Activated naive CD4-positive, alpha-beta T cell treated with anti-CD3 and anti-CD28 coated beads, Interleukin-2, amount 10 ng/mL, durations not matched to agents 7 days and 5 days (primary cell): ENCODE results near the gene STX16.

Experiments
- CTCF ChIA-PET: fragments of 350-600 bp; sonication (Branson Sonifier 250); formaldehyde crosslinking; loops from one replicate; lab custom pipeline; 2021; ENCODE audit warnings: antibody characterized with exemption; lab: Charles Lee
- DNase-seq: peaks from one replicate; pipeline ENCODE4 v3.0.0-alpha.2; 2020
- H3K27ac Mint-ChIP-seq: one replicate; pipeline ENCODE4 v1.8.0; 2021; ENCODE audit warnings: mild to moderate bottlenecking, moderate library complexity, mixed read lengths
- H3K27me3 Mint-ChIP-seq: one replicate; pipeline ENCODE4 v1.8.0; 2021; ENCODE audit warnings: mild to moderate bottlenecking, mixed read lengths
- H3K36me3 Mint-ChIP-seq: one replicate; pipeline ENCODE4 v1.8.0; 2021; ENCODE audit warnings: mixed read lengths
- H3K4me1 Mint-ChIP-seq: one replicate; pipeline ENCODE4 v1.8.0; 2021; ENCODE audit warnings: mixed read lengths
- H3K4me3 Mint-ChIP-seq: one replicate; pipeline ENCODE4 v1.8.0; 2021; ENCODE audit warnings: mild to moderate bottlenecking, moderate library complexity, mixed read lengths
- H3K9me3 Mint-ChIP-seq: one replicate; pipeline ENCODE4 v1.8.0; 2021; ENCODE audit warnings: mixed read lengths

Gene STX16

DNA sequence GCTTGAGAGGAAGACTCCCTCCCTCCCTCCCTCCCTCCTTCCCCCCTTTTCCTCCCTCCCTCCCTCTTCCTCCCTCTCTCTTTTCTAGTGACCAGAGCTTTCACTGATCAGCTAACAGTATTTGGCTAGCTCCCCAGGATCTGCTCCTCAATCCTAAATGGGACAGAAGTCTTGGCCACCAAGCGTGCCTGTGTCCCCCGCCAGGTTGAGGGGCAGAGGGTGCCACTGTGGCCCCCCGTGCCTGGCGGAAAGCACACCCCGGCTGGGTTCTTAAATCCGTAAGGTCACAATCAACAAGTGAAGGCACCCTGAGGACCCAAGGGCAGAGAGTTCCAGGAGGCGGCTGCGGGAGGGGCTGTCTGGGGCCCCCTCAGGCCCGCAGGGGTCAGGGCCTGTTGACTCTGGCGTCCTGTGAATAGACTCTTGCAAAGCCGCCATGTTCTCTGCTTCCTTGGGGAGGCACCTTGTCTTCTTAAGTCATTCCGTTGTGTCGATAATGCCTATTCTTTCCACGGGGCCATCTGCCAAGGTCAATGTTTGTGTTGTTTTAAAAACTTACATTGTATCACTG is 38.9 kb upstream of the STX16 start:
- Mint-ChIP-seq H3K36me3 (no peaks in the 10 kb centered on the region), H3K9me3 (no peaks in the 10 kb centered on the region), H3K4me3 (no peak overlapping the region), H3K4me1 (no peaks in the 10 kb centered on the region), H3K27me3 (peaks cover 15% of the 10 kb centered on the region), H3K27ac (no peak overlapping the region)
- CTCF ChIA-PET: interaction anchor here (1.5 kb wide), 1 partner anchor 24 kb away, joined by 3 read pairs; no protein-coding TSS in a partner anchor
- DNase-seq: no peak

- H3K4me1 Mint-ChIP-seq: no peaks in the 10 kb centered on the region
- no peak overlapping the region for H3K27ac Mint-ChIP-seq
- CTCF ChIA-PET: no interaction called here
These were observed 37.8 kb upstream of the STX16 start for GRCh38 chr20:58613061-58613854.

DNA sequence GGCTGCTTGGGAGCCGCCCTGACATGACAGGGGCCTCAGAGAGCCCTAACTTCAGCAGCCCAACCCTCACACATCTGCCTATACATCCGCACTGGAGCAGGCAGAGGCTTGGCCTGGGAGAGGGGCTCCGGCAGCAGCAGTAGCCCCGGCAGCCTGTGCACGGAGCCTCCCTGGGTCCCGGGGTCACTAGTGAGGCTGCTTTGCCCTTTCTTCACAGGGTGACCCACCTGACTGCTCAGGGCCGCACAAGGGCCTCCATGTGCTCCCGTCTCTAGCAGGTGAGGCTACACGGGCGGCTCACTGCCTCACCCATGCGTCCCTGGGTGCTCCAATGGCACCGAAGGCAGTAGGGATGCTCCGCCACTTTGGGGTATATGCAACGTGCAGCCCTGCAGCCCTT is 36.7 kb upstream of the STX16 start:
- no peaks in the 10 kb centered on the region for H3K9me3 Mint-ChIP-seq
- H3K4me3 Mint-ChIP-seq: no peak overlapping the region
- H3K4me1 Mint-ChIP-seq: no peaks in the 10 kb centered on the region
- CTCF ChIA-PET: no interaction called here
- H3K36me3 Mint-ChIP-seq: no peaks in the 10 kb centered on the region
- no peak for DNase-seq
- no peak overlapping the region for H3K27ac Mint-ChIP-seq
- H3K27me3 Mint-ChIP-seq: peaks cover 16% of the 10 kb centered on the region

More at GRCh38 chr20:58613061-58613854, 37.8 kb upstream of the STX16 start:
- no peaks in the 10 kb centered on the region for H3K36me3 Mint-ChIP-seq
- no peaks in the 10 kb centered on the region for H3K9me3 Mint-ChIP-seq
- DNase-seq: no peak
- H3K4me3 Mint-ChIP-seq: no peak overlapping the region
- peaks cover 9% of the 10 kb centered on the region for H3K27me3 Mint-ChIP-seq

- Mint-ChIP-seq H3K9me3 (no peaks in the 10 kb centered on the region), H3K27me3 (peaks cover 23% of the 10 kb centered on the region), H3K36me3 (no peaks in the 10 kb centered on the region), H3K4me1 (no peaks in the 10 kb centered on the region), H3K4me3 (no peak overlapping the region), H3K27ac (no peak overlapping the region)
- no peak for DNase-seq
- CTCF ChIA-PET: no interaction called here
These were observed 35.9 kb upstream of the STX16 start for GRCh38 chr20:58614984-58615760.

DNA sequence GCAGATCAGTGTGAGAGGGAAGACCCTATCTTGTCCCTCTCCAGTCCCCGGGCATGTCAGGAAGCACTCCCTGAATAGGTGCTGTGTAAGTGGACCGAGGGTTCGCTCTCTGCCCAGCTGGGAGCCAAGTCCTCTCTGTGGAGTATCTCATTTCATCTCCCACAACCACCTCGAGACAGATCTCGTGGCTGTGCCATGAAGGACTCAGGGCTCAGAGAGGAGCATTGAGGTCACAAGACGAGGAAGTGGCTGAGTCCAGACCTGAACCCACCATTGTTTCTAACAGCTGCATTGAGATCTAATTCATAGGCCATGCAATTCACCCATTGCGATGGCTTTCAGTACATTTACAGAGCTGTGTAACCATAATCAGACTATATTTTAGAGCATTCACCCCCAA is 34.7 kb upstream of the STX16 start:
- Mint-ChIP-seq H3K27ac (no peak overlapping the region), H3K27me3 (peaks cover 31% of the 10 kb centered on the region), H3K4me1 (no peaks in the 10 kb centered on the region), H3K36me3 (no peaks in the 10 kb centered on the region), H3K9me3 (no peaks in the 10 kb centered on the region), H3K4me3 (no peak overlapping the region)
- no peak for DNase-seq
- CTCF ChIA-PET: no interaction called here

- Mint-ChIP-seq H3K4me3 (no peak overlapping the region), H3K27me3 (peaks cover 38% of the 10 kb centered on the region), H3K27ac (no peak overlapping the region), H3K4me1 (no peaks in the 10 kb centered on the region), H3K9me3 (no peaks in the 10 kb centered on the region), H3K36me3 (no peaks in the 10 kb centered on the region)
- DNase-seq: no peak
- CTCF ChIA-PET: no interaction called here
These were observed 33.9 kb upstream of the STX16 start for GRCh38 chr20:58617158-58617557.

- CTCF ChIA-PET: no interaction called here
- Mint-ChIP-seq H3K36me3 (no peaks in the 10 kb centered on the region), H3K4me1 (no peaks in the 10 kb centered on the region), H3K27me3 (peaks cover 38% of the 10 kb centered on the region), H3K27ac (no peak overlapping the region), H3K4me3 (no peak overlapping the region), H3K9me3 (no peaks in the 10 kb centered on the region)
- DNase-seq: no peak
These were observed 32.6 kb upstream of the STX16 start for GRCh38 chr20:58618351-58619076.

GRCh38 chr20:58619077-58619863 is 31.8 kb upstream of the STX16 start:
- Mint-ChIP-seq H3K36me3 (no peaks in the 10 kb centered on the region), H3K27me3 (peaks cover 38% of the 10 kb centered on the region), H3K27ac (no peak overlapping the region), H3K4me3 (no peak overlapping the region), H3K4me1 (no peaks in the 10 kb centered on the region), H3K9me3 (no peaks in the 10 kb centered on the region)
- DNase-seq: no peak
- CTCF ChIA-PET: no interaction called here

DNA sequence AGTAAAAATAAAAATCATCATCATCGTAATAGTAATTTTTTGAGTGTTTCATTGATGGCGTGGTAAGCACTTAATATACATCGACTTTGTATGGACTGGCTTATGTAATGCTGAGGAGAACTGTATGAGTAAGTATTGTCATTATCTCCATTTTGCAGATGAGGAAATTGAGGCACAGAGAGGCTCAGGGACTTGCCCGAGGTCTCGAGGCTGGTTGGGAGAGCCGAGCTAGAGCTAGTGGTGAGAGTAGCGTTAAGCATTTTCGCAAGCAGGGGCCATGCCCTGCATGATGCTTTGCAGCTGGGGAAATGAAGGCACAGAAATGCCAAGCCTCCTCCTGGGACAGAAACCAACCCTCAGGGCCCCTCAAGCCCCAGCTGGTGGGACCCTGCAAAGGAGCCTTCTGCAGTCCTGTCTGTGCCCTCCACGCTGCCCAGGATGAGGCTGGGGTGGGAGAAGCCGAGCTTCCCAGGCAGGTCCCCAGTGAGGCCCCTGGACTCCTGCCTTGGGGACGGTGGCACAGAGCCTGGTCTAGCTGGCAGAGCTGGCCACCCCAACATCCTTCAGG is 31.1 kb upstream of the STX16 start:
- DNase-seq: no peak
- Mint-ChIP-seq H3K4me3 (no peak overlapping the region), H3K27me3 (peaks cover 38% of the 10 kb centered on the region), H3K9me3 (no peaks in the 10 kb centered on the region), H3K36me3 (no peaks in the 10 kb centered on the region), H3K27ac (no peak overlapping the region), H3K4me1 (no peaks in the 10 kb centered on the region)
- CTCF ChIA-PET: no interaction called here

DNA sequence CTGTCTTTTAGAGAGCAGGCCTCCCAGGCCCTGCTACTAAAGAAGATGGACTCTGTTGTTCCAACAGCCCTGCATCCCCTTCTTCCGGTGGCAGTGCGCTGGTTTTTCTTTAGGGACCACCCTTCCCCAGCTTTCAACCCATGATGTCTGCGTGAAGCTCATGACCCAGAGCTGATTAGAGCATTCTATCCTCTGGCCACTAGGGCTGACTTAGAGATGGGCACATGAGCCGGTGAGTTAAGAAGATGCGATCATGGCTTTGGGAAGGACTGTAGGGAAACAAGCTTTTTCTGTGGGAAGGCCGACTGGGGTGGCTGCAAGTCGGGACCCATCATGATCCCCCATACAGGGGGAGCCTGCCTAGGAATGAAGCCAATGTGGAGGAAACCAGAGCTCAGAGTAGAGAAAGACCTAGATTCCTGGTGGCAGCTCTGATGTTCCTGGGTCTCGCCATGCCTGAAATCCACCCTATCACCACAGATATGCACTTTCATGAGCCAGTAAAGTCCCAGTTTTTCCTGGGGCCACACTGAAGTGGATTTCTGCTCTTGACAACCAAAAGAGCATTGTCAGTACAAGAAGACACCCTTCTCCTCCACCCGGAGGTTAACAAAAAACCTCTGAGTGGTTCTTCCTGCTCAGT is 29.1 kb upstream of the STX16 start:
- Mint-ChIP-seq H3K36me3 (no peaks in the 10 kb centered on the region), H3K9me3 (no peaks in the 10 kb centered on the region), H3K4me3 (no peak overlapping the region), H3K4me1 (no peaks in the 10 kb centered on the region), H3K27me3 (peaks cover 39% of the 10 kb centered on the region), H3K27ac (no peak overlapping the region)
- no peak for DNase-seq
- CTCF ChIA-PET: interaction anchor here (1.0 to 1.8 kb wide), 3 partner anchors 9 to 152 kb away, joined by 3 to 6 read pairs (median 3); no protein-coding TSS in a partner anchor

GRCh38 chr20:58622671-58623578 is 28.2 kb upstream of the STX16 start:
- DNase-seq: no peak
- no peaks in the 10 kb centered on the region for H3K9me3 Mint-ChIP-seq
- H3K27me3 Mint-ChIP-seq: peaks cover 40% of the 10 kb centered on the region
- no peaks in the 10 kb centered on the region for H3K36me3 Mint-ChIP-seq
- H3K4me3 Mint-ChIP-seq: no peak overlapping the region
- no peak overlapping the region for H3K27ac Mint-ChIP-seq
- CTCF ChIA-PET: interaction anchor here (1.3 to 1.8 kb wide), 2 partner anchors 8 to 26 kb away, joined by 3 to 6 read pairs; no protein-coding TSS in a partner anchor
- no peaks in the 10 kb centered on the region for H3K4me1 Mint-ChIP-seq
